ENCODE data around the gene DAP.
"Not testable (repeated sequence)": the region's sequence is repeated elsewhere in the genome, so short reads cannot be mapped to it uniquely, and the experiment has no call there.

Gene DAP

DNA sequence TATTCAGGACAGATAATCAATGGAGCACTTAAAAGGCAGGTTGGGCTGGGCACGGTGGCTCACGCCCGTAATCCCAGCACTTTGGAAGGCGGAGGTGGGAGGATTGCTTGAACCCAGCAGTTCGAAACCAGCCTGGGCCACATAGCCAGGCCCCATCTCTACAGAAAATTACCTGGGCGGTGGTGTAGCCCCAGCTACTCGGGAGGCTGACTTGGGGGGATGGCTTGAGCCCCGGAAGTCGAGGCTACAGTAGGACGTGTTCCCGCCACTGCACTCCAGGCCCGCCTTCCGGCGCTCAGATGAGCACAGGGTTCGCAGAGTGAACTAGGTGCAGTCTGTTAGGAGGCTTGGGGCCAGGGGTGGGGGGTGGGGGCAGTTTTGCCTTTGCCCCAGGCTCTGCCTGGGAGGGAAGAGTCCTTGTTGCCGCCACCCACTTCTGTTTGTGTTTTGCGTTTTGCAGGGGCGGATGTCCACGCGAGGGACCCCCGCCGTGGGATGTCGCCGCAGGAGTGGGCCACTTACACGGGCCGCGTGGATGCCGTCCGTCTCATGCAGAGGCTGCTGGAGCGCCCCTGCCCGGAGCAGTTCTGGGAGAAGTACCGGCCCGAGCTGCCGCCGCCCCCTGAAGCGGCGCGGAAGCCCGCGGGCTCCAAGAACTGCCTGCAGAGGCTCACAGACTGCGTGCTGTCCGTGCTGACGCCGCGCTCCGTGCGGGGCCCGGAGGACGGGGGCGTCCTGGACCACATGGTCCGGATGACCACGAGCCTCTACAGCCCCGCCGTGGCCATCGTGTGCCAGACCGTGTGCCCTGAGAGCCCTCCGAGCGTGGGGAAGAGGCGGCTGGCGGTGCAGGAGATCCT is 112.0 kb downstream of the DAP start:
- DNase-seq, result no peak

DNA sequence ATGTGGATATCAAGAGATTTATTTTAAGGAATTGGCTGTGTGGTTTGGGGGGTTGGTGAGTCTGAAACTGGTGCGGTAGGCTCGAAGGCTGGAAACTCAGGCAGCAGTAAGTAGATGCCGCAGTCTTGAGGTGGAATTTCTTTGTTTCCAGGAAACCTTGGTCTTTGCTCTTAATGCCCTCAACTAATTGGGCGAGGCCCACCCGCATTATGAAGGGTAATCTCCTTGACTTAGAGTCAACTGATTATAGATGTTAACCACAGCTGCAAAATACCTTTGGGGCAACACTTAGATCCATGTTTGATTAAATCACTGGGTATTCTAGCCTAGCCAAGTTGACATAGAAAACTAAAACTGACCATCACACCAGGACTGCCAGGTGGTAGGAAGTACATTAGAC is 113.4 kb downstream of the DAP start:
- no peak for DNase-seq

DNA sequence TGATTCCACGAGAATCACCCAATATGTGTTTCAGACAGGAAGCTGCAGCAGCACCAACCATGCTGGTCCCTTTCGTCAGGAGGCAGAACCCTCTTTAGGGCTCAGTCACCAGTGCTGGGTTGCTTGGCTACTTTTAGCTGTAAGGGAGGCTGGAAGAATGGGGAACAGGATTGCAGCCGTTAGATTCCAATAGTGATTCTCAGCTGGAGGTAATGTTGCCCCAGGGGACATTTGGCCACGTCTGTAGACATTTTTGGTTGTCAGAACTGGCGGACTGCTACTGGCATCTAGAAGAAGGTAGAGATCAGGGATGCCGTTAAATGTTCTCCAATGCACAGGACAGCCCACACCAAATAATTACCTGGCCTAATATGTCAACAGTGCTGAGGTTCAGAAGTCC is 115.4 kb downstream of the DAP start:
- no peak for DNase-seq

DNA sequence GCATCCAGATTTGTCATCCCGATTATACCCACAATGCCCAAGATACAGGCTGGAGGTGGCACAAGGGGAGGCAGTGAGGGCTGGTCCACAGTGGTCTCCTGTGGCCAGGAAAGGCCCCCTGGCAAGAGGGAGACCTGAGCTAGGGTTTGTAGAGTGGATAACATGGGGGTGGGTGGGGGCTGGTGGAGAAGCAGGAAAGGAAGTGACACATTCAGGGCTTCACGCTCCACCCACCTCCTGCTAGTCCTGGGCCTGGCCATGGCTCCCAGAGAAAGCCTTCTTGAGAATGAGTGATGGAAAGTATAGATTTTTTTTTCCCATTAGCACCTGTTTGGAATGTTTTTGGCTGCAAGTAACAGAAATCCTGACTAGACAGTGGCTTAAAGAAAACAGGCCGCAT is 115.9 kb downstream of the DAP start:
- no peak for DNase-seq

DNA sequence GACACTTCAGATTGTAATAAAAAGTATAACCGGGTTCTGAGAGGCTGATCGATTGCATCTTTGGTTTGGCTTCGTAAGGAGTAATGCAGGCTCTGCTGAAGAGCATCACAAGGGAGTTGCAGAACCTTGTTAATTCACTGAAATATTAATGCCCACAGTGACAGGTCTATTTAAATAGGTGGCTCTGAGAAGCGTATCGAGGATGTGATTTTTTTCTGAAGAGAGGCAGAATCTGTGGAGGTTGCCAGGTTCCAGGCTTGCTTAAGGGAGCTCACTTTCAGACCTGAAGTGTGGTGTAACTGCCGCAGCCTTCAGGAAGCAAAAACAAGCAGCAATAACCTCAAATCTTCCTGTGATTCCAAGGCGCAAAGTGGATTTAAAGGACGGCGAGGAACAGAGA is 116.8 kb downstream of the DAP start:
- DNase-seq, result no peak

DNA sequence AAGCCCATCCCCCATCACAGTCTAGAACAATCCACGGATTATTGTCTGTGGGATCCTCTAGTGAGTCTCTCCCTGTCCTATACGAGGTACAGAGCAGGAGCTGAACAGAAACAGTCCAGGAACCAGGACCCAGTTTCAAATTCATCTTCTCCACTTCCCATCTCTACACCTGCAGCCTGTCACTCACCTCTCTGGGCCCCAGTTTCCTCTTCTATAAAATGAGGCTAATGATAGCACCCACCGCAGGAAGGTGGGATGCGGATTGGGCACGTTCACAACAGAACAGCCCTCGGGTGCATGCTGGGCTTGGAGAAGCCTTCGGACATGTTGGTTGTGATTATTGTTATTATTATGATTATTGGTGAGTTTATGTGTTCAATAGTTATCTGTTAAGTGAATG is 118.7 kb downstream of the DAP start:
- no peak for DNase-seq

DNA sequence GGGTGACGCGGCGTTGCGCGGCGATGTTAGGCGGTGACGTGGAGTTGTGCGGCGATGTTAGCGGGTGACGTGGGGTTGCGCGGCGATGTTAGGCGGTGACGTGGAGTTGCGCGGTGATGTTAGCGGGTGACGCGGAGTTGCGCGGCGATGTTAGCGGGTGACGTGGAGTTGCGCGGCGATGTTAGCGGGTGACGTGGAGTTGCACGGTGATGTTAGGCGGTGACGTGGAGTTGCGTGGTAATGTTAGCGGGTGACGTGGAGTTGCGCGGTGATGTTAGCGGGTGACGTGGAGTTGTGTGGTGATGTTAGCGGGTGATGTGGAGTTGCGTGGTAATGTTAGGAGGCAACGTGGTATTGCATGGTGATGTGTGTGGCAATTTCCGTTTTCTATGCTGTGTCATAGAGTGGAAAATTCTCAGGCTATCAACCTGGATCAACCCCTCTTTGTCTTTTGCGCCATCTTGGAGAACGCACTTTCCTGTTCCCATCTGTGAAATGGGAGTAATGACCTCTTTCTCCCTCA is 121.1 kb downstream of the DAP start:
- DNase-seq, result no peak

DNA sequence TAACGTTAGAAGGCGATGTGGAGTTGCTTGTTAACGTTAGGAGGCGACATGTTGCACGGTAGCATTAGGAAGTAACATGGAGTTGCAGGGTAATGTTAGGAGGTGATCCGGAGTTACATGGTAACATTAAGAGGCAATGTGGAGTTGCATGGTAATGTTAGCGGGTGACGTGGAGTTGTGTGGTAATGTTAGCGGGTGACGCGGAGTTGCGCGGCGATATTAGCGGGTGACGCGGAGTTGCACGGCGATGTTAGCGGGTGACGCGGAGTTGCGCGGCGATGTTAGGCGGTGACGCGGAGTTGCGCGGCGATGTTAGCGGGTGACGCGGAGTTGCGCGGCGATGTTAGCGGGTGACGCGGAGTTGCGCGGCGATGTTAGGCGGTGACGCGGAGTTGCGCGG is 122.3 kb downstream of the DAP start:
- not testable (repeated sequence) for DNase-seq

DNA sequence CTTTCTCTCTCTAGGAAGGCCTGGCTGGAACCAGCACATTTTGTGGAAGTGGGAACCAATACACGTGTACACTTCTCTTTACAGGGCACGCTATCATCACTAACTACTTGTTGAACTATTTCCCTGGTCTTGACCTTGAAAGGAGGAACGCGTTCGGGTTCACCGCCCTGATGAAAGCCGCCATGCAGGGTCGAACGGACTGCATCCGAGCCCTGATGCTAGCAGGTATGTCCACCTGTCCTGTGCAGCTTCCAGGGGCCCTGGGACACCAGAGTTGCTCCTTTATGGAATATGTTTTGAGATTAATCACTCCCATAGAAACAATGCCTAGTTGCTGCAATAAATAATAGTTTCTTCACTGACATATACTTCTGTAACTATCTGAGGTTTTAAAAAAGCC is 123.1 kb downstream of the DAP start:
- DNase-seq, result no peak

DNA sequence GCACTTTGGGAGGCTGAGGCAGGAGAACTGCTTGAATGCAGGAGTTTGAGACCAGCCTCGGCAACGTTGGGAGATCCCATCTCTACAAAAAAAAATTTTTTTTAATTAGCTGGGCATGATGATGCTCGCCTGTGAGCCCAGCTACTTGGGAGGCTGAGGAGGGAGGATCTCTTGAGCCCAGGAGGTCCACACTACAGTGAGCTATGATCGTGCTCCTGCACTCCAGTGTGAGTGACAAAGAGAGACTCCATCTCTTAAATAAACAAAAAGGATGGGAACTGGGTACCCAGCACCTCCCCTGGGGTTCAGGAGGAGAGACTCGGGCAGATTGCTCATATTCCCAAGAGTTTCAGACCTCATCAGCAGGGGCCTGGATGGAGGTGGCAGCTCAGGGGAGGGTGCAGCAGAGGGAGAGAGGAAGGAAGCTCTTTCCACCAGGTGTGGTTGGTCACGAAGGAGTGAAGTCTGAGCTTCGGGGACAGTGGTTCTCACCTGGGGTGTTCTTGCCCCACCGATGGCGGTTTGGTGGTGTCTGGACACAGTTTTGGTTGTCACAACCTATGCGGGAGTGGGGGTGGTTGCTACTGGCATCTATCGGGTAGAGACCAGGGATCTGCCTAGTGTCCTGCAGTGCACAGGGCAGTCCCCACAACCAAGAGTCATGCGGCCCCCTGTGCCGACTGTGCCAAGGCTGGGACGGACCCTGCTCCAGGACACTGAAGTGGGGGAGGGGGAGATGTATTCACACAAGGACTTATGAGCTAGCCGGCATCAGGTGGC is 124.5 kb downstream of the DAP start:
- DNase-seq, result no peak

DNA sequence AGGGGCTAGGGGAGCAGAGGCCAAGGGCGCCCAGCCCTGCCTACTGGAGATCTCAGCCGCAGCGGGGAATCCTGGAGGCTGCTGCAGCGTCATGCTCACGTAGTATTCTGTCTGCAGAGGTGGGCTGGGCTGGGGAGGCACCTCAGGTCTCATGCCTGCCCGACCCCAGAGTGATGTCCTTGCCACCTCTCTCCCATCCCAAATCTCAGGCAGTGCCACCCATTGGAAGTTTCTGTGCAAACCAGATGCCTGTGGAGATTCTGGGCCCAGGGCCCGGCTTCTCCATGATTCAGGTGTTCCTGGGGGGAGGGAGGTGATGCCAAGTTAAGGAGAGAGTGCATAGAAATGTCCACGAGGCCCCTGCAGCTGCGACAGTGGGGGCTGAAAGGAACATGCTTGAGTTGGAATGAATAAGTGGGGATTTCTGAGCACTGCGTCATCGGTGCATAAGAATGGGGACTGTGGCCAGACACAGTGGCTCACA is 125.1 kb downstream of the DAP start:
- DNase-seq, result no peak

DNA sequence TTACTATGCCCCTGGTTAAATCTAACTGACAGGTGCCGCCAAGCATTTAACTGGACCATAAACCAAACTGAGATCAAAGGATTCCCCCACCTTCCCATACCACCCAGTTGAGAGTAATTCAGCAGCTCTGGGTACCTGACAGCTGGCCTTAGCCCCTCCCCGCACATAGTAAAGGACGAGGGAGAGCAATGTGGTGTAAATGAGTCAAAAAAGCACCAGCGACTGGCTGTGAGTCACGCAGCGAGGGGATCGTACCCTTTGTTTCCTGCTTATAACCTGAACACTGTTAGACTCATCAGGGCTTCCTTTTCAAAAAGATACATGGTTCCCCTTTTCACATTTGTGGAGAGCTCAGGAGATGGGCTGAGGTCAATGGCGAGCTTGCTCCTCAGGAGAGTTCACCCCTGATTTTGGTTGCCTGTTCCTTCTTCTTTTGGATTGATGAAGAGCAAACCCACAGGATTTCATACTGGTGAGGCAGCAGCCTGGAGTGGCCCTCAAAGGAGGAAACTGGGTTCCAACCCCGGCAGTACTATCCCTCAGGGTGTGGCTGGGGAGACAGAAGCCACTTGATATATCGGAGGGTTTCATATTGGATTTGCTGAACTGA is 125.7 kb downstream of the DAP start:
- peak; percentile 82 for DNase-seq

DNA sequence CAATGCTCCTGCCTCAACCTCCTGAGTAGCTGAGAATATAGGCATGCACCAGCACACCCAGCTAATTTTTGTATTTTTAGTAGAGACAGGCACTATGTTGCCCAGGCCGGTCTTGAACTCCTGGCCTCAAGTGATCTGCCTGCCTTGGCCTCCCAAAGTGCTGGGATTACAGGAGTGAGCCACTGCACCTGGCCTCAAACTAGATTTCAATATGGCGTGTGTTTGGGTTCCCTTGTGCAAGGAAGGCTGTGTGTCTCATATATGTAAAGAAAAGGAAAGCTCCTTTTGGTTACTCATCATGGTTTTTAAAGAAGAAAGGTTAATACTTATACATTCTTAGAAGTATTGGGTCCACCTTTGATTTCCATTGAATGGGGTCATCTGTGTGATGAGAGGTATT is 126.5 kb downstream of the DAP start:
- no peak for DNase-seq

DNA sequence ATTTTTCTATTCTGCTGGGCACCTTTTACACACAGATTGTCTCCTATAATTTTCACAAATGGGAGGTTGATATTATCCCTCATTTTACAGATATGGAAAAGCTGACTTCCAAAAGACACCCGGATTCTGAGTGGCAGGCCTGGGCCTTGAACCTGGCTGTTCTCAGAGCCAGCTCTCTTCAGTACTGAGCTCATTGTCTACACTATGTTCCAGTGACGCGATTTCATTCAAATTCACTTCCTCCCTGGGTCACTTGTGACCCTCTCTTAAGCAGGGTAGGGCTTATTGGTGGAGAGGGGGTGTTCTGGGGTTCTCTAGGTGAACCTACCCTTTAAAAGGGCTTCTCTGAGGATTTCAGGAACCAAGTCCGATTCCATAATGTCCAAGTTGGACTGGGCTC is 127.0 kb downstream of the DAP start:
- DNase-seq, result no peak

DNA sequence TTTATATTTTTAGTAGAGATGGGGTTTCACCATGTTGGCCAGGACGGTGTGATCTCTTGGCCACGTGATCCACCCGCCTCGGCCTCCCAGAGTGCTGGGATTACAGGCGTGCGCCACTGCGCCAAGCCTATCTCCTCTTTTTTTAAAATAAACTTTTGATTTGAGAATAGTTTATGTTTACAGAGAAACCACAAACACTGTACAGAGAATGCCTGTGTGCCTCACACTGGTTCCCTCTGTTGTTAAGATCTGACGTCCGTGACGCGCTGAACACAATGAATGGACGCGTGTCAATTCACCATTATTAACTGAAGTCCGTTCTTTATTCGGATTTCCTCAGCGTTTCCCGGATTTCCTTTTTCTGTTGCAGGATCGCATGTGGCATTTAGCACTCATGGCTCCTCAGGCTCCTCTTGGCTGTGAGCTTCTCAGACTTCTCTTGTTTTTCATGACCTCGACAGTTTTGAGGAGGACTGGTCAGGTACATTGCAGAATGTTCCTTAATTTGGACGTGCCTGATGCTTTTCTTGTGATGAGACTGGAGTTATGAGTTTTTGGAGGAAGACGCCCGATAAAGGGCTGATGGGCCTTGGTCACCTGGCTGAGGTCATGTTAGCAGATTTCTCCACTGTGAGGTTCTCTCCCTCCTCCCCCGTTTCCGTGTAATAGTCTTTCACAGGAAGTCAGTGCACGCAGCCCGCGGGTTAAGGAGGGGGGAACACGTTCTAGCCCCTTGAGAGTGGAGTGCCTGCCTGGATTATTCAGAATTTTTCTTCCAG is 127.6 kb downstream of the DAP start:
- peak; percentile 74 for DNase-seq

DNA sequence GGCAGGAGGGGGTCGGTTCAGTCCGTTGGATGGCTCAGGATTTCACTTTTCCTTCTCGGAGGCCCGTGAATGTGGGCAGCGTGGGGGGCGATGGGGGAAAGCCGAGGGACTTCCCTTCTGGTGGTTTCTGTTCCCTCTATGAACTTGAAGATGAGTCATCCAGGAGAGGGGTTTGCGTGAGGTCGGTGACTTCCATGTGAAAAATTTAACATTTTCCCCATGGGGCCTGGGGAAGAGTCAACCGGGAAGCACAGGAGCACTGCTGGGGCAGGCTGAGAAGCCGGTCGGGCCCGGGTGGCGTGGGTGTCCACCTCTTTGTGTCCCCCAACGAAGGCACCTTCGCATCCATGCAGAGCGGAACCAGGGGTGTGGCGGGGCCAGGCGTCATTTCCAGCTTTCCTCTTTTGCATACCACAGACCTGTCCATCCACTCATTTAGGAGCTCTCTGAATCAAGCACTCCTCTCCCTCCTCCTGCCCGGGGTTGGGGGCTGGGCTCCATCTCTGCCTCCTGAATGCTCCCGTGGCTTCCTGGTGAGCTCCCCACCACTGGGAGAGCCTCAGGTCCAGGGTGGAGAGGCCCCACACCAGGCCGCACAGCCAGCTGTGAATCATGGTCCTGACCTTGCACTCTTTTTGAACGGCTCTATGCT is 128.8 kb downstream of the DAP start:
- DNase-seq, result peak; percentile 84

DNA sequence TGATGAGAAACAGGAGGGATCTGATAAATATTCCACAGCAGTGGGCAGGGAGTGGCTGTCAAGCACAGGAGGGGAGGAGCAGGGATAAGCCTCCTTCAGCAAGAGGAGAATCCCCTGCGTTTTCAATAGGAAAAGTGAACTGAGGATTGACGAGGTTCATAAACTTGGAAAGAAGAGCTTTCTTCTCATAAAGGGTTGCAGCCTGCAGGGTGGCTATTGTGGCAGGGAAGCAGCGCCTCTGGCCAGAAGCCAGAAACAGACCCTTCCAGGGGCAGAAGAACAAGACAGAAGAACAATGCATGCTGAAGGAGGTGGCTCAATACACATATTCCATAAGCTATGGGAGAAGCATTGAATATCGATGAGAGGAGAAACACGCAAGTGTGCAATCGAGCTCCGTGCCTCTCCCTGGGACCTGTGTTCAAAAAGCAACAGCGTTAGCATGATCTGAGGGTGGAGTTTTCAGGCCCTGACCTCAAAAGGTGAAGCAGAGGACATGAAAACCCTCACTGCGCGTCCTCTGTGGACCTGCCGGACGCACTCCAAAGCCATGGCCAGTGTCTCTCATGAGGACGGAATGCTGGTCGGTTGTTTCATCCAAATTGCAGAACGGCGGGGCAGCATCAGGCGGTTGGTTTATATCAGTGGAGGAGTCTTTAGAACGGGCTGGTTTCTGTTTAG is 129.6 kb downstream of the DAP start:
- no peak for DNase-seq

DNA sequence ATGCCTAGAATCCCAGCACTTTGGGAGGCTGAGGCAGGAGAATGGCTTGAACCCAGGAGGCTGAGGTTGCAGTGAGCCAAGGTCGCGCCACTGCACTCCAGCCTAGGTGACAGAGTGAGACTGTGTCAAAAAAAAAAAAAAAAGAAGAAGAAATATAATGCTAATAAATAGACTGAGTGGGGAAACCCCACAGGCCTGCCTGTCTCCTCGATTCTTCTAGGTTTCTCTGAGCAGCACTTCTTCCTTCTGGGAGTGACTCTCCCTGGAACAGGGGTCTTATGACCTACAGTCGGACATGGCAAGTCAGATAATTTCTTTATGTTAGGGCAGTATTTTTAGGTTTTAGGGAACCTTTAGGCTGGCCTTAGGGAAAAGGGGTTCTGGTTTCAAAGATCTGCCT is 130.3 kb downstream of the DAP start:
- not testable (repeated sequence) for DNase-seq

DNA sequence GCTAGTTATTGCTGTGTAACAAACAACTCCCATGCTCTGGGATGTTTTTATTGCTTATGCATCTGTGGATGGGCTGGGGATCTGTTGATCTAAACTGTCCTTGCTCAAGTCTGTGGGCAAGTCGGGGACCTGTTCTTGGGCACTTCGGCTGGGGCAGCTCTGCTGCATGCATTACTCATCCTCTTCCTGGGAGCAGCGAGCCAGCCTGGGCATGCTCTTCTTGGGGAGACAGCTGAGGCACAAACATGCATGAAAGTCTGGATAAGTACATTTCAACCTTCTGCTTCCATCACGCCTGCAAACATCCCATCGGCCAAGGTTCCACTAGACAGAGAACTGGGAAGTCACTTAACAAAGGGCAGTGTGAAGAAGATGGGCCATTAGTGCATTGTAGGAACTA is 130.9 kb downstream of the DAP start:
- DNase-seq, result no peak

DNA sequence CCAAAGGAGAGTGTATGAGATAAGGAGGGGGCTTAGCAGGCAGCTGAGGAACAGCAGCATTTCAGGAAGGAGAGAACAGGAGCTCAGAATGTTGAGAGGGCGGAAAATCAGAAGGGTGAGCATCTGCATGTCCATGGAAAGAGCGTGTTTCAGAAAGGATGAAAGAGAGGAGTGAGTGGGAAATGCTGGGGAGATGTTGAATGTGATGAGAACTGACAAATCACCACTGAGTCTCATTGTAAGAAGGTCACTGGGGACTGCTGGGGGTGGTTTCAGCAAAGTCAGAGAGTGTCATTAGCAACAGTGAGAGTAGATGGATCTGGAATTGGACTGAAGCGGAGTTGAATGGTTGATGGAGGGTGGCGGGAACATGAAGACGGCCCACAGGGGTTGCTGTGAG is 131.4 kb downstream of the DAP start:
- DNase-seq, result no peak
